Globus pallidus (tissue), 1 donor: ENCODE data around the gene PTEN.
A peak's percentile ranks its signal among the peaks of the same experiment; 100 is the strongest.
"Not testable (repeated sequence)": the region's sequence is repeated elsewhere in the genome, so short reads cannot be mapped to it uniquely, and the experiment has no call there.

ENCODE experiments used
- DNase-seq: peaks from one replicate; pipeline ENCODE4 v3.0.0-alpha.2; 2015; ENCODE audit warnings: low spot score

The PTEN gene

DNA sequence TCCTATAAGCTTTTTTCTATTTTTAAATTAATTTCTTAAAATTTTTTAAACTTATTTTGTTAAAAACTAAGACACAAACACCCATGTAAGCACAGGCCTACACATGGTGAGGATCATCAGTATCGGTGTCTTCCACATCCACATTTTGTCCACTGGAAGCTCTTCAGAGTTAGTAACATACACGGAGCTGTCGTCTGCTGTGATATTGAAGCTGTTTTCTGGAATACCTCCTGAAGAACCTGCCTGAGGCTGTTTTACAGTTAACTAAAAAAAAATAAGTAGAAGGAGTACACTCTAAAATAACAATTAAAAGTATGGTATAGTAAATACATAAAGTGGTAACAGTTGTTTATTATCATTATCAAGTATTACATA is 17.8 kb upstream of the PTEN start:
- DNase-seq, result no peak

DNA sequence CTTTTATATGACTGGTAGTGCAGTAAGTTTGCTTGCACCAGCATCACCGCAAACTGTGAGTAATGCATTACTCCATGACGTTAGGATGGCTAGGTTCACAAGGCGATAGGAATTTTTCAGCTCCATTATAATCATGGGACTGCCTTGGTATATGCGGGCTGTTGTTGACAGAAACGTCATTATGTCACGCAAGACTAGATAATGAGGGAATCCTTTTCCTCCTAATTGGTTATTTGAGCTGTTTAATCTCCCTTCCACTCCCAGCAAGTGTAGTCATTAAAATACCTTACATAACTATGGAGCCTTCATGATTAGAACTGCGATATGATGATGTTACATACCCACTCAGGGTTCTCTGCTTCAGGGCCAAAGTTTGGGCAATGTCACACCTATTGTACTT is 17.4 kb upstream of the PTEN start:
- no peak for DNase-seq

DNA sequence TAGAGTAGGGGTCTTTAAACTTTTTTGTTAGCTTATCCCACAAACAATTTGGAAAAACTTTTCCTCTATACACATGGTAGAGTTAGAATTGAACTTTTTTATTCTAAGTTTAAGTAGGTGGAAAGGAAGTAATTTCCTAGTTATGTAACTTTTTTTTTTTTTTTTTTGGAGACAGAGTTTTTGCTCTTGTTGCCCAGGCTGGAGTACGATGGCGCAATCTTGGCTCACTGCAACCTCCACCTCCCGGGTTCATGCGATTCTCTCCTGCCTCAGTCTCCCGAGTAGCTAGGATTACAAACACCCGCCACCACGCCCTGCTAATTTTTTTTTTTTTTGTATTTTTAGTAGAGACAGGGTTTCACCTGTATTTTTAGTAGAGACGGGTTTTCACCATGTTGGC is 16.7 kb upstream of the PTEN start:
- not testable (repeated sequence) for DNase-seq

GRCh38 chr10:87847550-87847949 is 15.9 kb upstream of the PTEN start:
- DNase-seq, result no peak

GRCh38 chr10:87849001-87849400 is 14.4 kb upstream of the PTEN start:
- no peak for DNase-seq

DNA sequence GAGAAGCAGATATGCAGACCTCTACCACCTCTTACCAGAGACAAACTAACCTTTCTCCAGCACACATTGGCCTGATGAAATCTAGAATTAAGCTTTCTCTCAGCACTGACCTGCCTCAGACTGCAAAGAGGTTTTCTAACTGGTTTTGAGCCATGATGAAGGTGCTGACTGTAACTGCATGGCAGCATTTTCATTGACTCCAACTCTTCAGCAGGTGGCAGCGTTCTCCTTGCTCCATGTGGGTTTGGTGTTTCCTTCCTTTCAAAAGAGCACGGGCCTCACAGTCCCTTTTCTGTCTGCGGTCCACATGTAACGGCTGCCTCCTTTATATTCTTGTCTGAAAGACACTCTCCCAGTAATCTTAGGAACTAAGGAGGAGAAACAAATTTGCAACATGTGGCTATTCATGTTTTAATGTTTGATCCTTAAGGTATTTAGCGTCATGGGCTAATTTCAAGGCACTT is 12.7 kb upstream of the PTEN start:
- DNase-seq, result peak; percentile 48

DNA sequence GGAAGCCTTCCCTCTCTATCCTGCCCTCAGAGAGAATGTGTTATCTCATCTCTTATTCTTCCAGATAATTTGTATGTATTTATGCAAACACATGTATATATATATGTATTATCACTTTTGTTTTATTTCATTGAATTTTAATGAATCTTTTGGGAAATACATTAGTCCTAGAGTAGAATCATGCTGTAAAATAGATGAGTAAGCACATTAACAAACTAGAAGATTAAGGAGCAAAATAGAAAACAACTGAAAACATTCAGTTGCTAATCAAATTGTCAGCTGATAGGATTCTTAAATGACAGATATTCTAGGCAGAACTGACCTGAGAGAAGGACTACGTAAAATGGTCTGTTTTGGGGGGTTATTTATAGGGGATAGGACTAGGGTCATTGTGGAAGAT is 11.3 kb upstream of the PTEN start:
- DNase-seq, result no peak

DNA sequence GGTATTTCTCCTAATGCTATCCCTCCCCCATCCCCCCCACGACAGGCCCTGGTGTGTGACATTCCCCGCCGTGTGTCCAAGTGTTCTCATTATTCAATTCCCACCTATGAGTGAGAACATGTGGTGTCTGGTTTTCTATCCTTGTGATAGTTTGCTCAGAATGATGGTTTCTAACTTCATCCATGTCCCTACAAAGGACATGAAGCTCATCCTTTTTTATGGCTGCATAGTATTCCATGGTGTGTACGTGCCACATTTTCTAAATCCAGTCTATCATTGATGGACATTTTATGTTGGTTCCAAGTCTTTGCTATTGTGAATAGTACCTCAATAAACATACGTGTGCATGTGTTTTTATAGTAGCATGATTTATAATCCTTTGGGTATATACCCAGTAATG is 8.2 kb upstream of the PTEN start:
- not testable (repeated sequence) for DNase-seq

GRCh38 chr10:87855665-87856064 is 7.8 kb upstream of the PTEN start:
- DNase-seq, result not testable (repeated sequence)

GRCh38 chr10:87860156-87860795 is 3.1 kb upstream of the PTEN start:
- peak; percentile 55 for DNase-seq

GRCh38 chr10:87860816-87861403 is 2.5 kb upstream of the PTEN start:
- no peak for DNase-seq

GRCh38 chr10:87861566-87861952 is 1.9 kb upstream of the PTEN start:
- DNase-seq, result no peak

DNA sequence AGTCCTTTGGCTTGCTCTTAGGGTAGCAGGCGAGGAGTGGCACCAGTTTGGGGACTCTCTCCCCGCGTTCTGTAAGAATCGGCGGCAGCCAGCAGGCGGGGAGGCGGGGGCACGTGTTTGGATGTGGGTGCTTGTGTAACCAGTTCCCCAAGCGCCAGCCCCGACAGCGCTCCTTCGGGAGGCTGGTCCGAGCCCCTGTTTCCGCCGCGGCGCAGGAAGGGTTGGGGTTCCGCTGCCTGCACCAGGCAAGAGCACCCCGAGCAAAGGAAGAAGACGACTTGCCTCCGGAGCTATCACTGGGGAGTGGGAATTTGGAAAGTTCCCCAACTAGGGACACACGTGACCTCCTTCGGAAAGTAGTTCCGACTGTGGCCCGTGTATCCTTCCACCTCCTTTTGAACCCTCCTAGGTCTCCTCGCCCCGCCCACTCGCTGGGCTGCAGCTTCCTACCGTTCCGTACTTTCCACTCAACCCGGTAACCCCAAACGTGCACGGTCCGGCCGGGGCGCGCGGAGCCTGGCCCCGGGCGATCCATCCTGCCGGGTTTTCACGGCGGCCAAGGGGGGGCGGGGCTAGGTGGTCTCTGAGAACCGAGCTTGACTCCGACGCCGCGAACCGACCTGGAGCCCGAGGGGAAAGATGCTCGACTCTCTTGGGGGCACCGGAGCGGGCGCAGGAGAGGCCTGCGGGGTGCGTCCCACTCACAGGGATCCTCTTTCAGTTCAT is 1.3 kb upstream of the PTEN start:
- peak; percentile 92 for DNase-seq

DNA sequence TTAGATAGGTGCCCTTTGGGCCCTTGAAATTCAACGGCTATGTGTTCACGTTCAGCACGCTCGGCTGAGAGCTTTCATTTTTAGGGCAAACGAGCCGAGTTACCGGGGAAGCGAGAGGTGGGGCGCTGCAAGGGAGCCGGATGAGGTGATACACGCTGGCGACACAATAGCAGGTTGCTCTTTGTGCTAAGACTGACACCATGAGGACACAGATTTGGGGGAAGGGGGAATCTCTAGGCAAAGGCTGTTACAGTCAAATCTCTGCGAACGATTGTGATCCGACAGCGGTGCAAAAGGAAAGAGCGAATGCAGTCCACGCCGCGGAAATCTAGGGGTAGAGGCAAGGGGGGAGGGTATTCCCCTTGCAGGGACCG is 759 bp upstream of the PTEN start:
- DNase-seq, result no peak

DNA sequence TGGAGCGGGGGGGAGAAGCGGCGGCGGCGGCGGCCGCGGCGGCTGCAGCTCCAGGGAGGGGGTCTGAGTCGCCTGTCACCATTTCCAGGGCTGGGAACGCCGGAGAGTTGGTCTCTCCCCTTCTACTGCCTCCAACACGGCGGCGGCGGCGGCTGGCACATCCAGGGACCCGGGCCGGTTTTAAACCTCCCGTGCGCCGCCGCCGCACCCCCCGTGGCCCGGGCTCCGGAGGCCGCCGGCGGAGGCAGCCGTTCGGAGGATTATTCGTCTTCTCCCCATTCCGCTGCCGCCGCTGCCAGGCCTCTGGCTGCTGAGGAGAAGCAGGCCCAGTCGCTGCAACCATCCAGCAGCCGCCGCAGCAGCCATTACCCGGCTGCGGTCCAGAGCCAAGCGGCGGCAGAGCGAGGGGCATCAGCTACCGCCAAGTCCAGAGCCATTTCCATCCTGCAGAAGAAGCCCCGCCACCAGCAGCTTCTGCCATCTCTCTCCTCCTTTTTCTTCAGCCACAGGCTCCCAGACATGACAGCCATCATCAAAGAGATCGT is 598 bp downstream of the PTEN start:
- DNase-seq, result peak; percentile 40

DNA sequence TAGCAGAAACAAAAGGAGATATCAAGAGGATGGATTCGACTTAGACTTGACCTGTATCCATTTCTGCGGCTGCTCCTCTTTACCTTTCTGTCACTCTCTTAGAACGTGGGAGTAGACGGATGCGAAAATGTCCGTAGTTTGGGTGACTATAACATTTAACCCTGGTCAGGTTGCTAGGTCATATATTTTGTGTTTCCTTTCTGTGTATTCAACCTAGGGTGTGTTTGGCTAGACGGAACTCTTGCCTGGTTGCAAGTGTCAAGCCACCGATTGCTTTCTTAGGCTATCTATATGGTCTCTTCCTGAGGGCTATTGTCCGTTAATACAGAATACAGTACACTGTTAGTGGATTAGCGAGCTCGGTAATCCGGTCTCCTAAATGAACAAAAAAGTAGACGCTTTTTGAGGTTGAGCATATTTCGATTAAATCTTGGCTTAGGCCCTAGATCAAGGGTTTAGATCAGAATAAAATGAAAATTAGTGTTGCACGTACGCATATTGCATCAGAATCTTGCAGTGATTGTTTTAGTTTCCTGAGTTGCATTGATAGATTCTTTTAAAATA is 1.2 kb downstream of the PTEN start:
- peak; percentile 43 for DNase-seq

- DNase-seq, result no peak
These were observed 1.9 kb downstream of the PTEN start for GRCh38 chr10:87865241-87865881.

- DNase-seq, result no peak
These were observed 3.1 kb downstream of the PTEN start for GRCh38 chr10:87866412-87866974.

GRCh38 chr10:87867453-87867852 is 4.0 kb downstream of the PTEN start:
- no peak for DNase-seq

- DNase-seq, result no peak
These were observed 4.9 kb downstream of the PTEN start for GRCh38 chr10:87868277-87868676.

DNA sequence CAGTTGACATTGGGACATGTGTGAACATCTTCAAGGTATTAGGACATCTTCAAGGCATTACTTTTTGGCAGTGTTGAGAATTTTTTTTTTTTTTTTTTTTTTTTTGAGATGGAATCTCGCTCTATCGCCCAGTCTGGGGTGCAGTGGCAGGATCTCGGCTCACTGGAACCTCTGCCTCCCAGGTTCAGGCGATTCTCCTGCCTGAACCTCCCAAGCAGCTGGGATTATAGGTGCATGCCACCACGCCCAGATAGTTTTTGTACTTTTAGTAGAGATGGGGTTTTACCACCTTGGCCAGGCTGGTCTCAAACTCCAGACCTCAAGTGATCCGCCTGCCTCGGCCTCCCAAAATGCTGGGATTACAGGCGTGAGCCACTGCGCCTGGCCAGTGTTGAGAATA is 5.7 kb downstream of the PTEN start:
- DNase-seq, result not testable (repeated sequence)
